ENCODE measurements around the gene ARL5C.

GRCh38 chr17:39164675-39165143, 1.3 kb downstream of the ARL5C start:
- TF ChIP-seq EZH2phosphoT487 (IDR thresholded peaks at IDR 0.05; ENCODE audit: low read depth, severe bottlenecking, unreplicated experiment) = no peak
- no peak for TF ChIP-seq EZH2 (IDR thresholded peaks at IDR 0.05; ENCODE audit: borderline replicate concordance)
- peak; percentile 68 for TF ChIP-seq CTCF (IDR thresholded peaks at IDR 0.05; ENCODE audit: poor library complexity)
